Thyroid gland (tissue), 4 donors: ENCODE results near the gene MMAB. TPM values are rescaled to one million over a fixed set of nuclear protein-coding genes. Genes with fewer than 3 reads are reported as not detected.

Experiments
- DNase-seq, 2 donors: peaks; one replicate each; pipeline ENCODE4 v3.0.0-alpha.2; 2019
- H3K27ac ChIP-seq, 3 donors: fragments of 200-600 bp; sonication (generic); 1 replicate in 2 of 3; 2 replicates in 1 of 3; pipeline ENCODE4 v1.5.1; 2016 to 2019; ENCODE audit warnings: mild to moderate bottlenecking in 1 of 3, moderate library complexity in 1 of 3
- H3K27me3 ChIP-seq: fragments of 200-600 bp; sonication (generic); one replicate; pipeline ENCODE4 v1.5.1; 2019
- H3K36me3 ChIP-seq, 2 donors: fragments of 200-600 bp; sonication (generic); one replicate each; pipeline ENCODE4 v1.5.1; 2016 to 2019
- H3K4me1 ChIP-seq, 2 donors: fragments of 200-600 bp; sonication (generic); one replicate each; pipeline ENCODE4 v1.5.1; 2017 to 2019
- H3K4me3 ChIP-seq, 3 donors: fragments of 200-600 bp; sonication (generic); replicated peaks in 1 of 3; 1 replicate in 2 of 3; 2 replicates in 1 of 3; pipeline ENCODE4 v1.5.1; 2016; ENCODE audit warnings: mild to moderate bottlenecking in 1 of 3
- H3K9me3 ChIP-seq: fragments of 200-600 bp; sonication (generic); one replicate; pipeline ENCODE4 v1.5.1; 2017
- CTCF ChIP-seq, 6 experiments: fragments of 200-600 bp in 3 of 6; fragments of 450-650 bp in 3 of 6; sonication (generic) in 3 of 6; IDR thresholded peaks; one replicate each; pipeline ENCODE4 v1.5.1; 2016 to 2019; ENCODE audit warnings: antibody characterized with exemption in 6 of 6, mild to moderate bottlenecking in 2 of 6, inconsistent platforms in 1 of 6, moderate library complexity in 1 of 6
- POLR2A ChIP-seq, 2 donors: fragments of 450-650 bp; IDR thresholded peaks; one replicate each; pipeline ENCODE4 v1.6.1; 2017; ENCODE audit warnings: antibody characterized with exemption in 2 of 2, mild to moderate bottlenecking in 2 of 2, moderate library complexity in 1 of 2
- WGBS, 2 donors: methylation state at CpG; one replicate each; pipeline ENCODE4 v1.1.5; 2017; 5-methylcytosine and 5-hydroxymethylcytosine counted together
- intact Hi-C: fragments of 100-400 bp; cut with DNase I; formaldehyde crosslinking; loops from one replicate; pipeline ENCODE4 v1.15.1; 2023
- total RNA-seq, 4 donors: library from RNA; depleted of rRNA; stranded (reverse); fragments of >200 nt; gene quantifications; one replicate each; pipeline ENCODE4 v1.2.3, GENCODE V29; 2016

Gene MMAB
- total RNA-seq, 4 donors from 2014 or later, result 40.3 to 82.2 (median 69.7) TPM

- intact Hi-C loops, result no loop called here
- no peaks in the 10 kb centered on the region for H3K9me3 ChIP-seq
- H3K36me3 ChIP-seq, result no peaks in the 10 kb centered on the region
- 78 to 96% methylated on average over 4 of the region's 4 CpGs for WGBS, 2 donors
- H3K27me3 ChIP-seq, result no peaks in the 10 kb centered on the region
- H3K4me1 ChIP-seq, result peaks cover 9 to 11% of the 10 kb centered on the region in 2 donors
- no peak for TF ChIP-seq POLR2A (IDR thresholded peaks at IDR 0.05)
- no peak for TF ChIP-seq CTCF (IDR thresholded peaks at IDR 0.05)
- DNase-seq, result no peak
- H3K27ac ChIP-seq, result no peak overlapping the region
- no peak overlapping the region for H3K4me3 ChIP-seq
These were observed 20.3 kb downstream of the MMAB start for GRCh38 chr12:109552971-109553370.

- Histone ChIP-seq H3K9me3 (no peaks in the 10 kb centered on the region), H3K27me3 (no peaks in the 10 kb centered on the region), H3K4me3 (no peak overlapping the region), H3K4me1 (peaks cover 9 to 11% of the 10 kb centered on the region in 2 donors), H3K36me3 (no peaks in the 10 kb centered on the region), H3K27ac (no peak overlapping the region)
- WGBS, 2 donors, result 91 to 92% methylated on average over 6 of the region's 6 CpGs
- intact Hi-C loops, result no loop called here
- TF ChIP-seq CTCF (IDR thresholded peaks at IDR 0.05) (no peak), POLR2A (IDR thresholded peaks at IDR 0.05) (no peak)
- DNase-seq, result no peak
These were observed 22.2 kb downstream of the MMAB start for GRCh38 chr12:109551108-109551507.

- TF ChIP-seq POLR2A (IDR thresholded peaks at IDR 0.05) (no peak), CTCF (IDR thresholded peaks at IDR 0.05) (no peak)
- Histone ChIP-seq H3K27ac (no peak overlapping the region), H3K4me3 (no peak overlapping the region), H3K36me3 (no peaks in the 10 kb centered on the region), H3K4me1 (peaks cover 9 to 11% of the 10 kb centered on the region in 2 donors), H3K9me3 (no peaks in the 10 kb centered on the region), H3K27me3 (no peaks in the 10 kb centered on the region)
- WGBS, 2 donors, result 50 to 53% methylated on average over 9 to 12 of the region's 12 CpGs
- intact Hi-C loops, result no loop called here
- no peak for DNase-seq
These were observed 23.0 kb downstream of the MMAB start for GRCh38 chr12:109550281-109550680.

- peak in 1 of 2 donors; percentile 21 for DNase-seq
- no peak for TF ChIP-seq CTCF (IDR thresholded peaks at IDR 0.05)
- no peak for TF ChIP-seq POLR2A (IDR thresholded peaks at IDR 0.05)
- no peaks in the 10 kb centered on the region for H3K27me3 ChIP-seq
- no peak overlapping the region for H3K27ac ChIP-seq
- H3K4me1 ChIP-seq, result peaks cover 11 to 12% of the 10 kb centered on the region in 2 donors
- no peaks in the 10 kb centered on the region for H3K36me3 ChIP-seq
- intact Hi-C loops, result no loop called here
- 21 to 28% methylated on average over 15 of the region's 15 CpGs for WGBS, 2 donors
- H3K4me3 ChIP-seq, result no peak overlapping the region
- H3K9me3 ChIP-seq, result no peaks in the 10 kb centered on the region
These were observed 23.6 kb downstream of the MMAB start for GRCh38 chr12:109549613-109550270.

GRCh38 chr12:109548258-109548657 is 25.0 kb downstream of the MMAB start:
- 68 to 70% methylated on average over 4 of the region's 4 CpGs for WGBS, 2 donors
- Histone ChIP-seq H3K27me3 (no peaks in the 10 kb centered on the region), H3K4me3 (no peak overlapping the region), H3K9me3 (no peaks in the 10 kb centered on the region), H3K27ac (no peak overlapping the region), H3K4me1 (peaks cover 11 to 12% of the 10 kb centered on the region in 2 donors), H3K36me3 (no peaks in the 10 kb centered on the region)
- TF ChIP-seq CTCF (IDR thresholded peaks at IDR 0.05), result no peak
- no peak for TF ChIP-seq POLR2A (IDR thresholded peaks at IDR 0.05)
- DNase-seq, result no peak
- intact Hi-C loops, result no loop called here
